ENCODE data around the gene ZGRF1.

ZGRF1 gene

DNA sequence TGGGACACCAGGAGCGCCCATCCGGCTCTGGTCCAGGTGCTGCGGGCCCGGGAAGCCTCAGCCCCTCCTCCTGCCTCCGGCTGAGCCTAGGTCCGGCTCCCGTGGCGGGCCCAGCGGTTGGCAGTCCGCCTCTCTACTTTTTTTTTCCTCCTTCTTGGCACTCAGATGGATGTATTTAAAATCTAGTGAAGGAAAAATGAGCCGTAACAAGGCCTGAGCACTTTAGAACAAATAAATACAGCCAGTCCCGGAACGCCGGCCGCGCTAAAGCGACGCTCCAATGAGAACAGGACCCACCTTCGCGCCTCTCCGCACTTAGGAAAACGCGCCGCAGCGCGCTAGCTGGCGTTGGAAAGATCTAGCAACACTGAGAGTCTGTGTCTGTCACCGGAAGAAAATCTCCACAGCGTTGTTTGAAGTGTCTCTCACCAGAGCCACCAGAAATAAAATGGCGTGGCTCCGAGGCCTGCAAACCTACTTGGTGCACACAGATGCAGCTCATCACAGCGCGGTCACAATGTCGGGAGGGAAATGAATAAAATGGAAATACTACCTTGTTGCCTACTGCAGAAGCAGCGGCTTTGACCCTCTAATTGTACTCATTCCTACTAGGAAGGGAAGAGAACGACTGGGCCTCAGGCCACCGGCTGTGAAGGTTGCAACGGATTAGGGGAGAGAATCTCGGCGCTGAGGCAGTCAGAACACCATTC lies 125.5 kb downstream of the ZGRF1 start:
- 0 out of 2 replicates have a peak, but pooled peaks have one; percentile 54 for TF ChIP-seq EZH2phosphoT487 (IDR thresholded peaks at IDR 0.05; ENCODE audit: borderline replicate concordance, low read length)
- TF ChIP-seq, protein P1, sequence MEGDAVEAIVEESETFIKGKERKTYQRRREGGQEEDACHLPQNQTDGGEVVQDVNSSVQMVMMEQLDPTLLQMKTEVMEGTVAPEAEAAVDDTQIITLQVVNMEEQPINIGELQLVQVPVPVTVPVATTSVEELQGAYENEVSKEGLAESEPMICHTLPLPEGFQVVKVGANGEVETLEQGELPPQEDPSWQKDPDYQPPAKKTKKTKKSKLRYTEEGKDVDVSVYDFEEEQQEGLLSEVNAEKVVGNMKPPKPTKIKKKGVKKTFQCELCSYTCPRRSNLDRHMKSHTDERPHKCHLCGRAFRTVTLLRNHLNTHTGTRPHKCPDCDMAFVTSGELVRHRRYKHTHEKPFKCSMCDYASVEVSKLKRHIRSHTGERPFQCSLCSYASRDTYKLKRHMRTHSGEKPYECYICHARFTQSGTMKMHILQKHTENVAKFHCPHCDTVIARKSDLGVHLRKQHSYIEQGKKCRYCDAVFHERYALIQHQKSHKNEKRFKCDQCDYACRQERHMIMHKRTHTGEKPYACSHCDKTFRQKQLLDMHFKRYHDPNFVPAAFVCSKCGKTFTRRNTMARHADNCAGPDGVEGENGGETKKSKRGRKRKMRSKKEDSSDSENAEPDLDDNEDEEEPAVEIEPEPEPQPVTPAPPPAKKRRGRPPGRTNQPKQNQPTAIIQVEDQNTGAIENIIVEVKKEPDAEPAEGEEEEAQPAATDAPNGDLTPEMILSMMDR (IDR thresholded peaks at IDR 0.05; ENCODE audit: low read depth, low read length, poor library complexity, severe bottlenecking), result no peak
- H3K9me2 ChIP-seq (replicated peaks; ENCODE audit: control insufficient read depth, low read length), result no peaks in the 10 kb centered on the region
- H3K4me2 ChIP-seq (ENCODE audit: low read length), result no peak overlapping the region
- peaks cover 32% of the 10 kb centered on the region for H3K4me1 ChIP-seq (ENCODE audit: control insufficient read depth, low read length)
- no peaks in the 10 kb centered on the region for H3K36me3 ChIP-seq (ENCODE audit: control insufficient read depth, low read length)
- peaks cover 11% of the 10 kb centered on the region; the same call in 1 of the 2 replicates for H3F3A ChIP-seq (ENCODE audit: control insufficient read depth, insufficient read depth)
- H3K27ac ChIP-seq (ENCODE audit: low read depth, low read length), result no peak overlapping the region
- H3K79me2 ChIP-seq (ENCODE audit: control insufficient read depth, low read length), result no peaks in the 10 kb centered on the region
- no peaks in the 10 kb centered on the region for H3K9me3 ChIP-seq (ENCODE audit: control insufficient read depth, insufficient read depth, low read length)
- H3K4me3 ChIP-seq (ENCODE audit: low read length), result no peak overlapping the region
- H4K20me1 ChIP-seq (ENCODE audit: control insufficient read depth, insufficient read depth, low read depth, low read length), result no peaks in the 10 kb centered on the region
- peaks cover 85% of the 10 kb centered on the region for H3K27me3 ChIP-seq (ENCODE audit: control insufficient read depth, low read length)

DNA sequence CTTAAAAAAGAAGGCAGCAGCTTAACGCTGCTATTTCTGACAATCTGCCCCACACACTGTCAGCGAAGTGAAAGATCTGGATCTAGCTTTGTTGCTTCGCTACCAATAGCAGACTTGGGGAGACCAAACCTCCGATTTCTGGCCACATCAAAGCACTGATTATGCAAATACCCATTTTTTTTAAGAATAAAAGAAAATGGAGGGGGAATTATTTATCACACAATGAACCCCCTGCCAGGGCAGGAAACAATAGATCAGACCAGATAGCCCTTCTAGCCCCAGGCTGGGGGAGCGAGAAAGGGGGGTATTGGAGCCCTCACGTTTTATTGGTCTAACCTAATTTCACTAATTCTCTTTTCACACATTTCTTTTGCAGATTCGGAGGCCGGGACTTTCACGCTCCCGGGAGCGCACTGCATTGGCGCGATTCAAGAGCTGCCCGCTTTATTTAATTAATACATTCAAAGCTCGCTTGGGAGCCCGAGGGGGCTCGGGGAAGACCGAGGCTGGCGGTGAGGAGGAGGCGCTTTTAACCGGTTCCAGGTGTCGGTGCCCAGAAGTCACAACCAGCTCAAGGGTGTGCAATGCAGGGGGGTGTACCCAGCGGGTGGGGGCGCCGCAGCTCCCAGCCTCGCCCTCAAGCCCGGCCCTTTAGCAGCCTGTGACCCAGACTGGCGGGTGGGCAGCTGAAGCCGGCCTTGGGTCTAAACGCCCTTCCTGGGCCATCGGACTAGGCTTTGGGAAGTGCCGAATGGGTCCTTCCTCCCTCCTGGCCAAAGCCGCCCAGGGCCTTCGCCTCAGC lies 126.2 kb downstream of the ZGRF1 start:
- H4K20me1 ChIP-seq (ENCODE audit: control insufficient read depth, insufficient read depth, low read depth, low read length), result no peaks in the 10 kb centered on the region
- no peak overlapping the region for H3K27ac ChIP-seq (ENCODE audit: low read depth, low read length)
- peaks cover 27% of the 10 kb centered on the region for H3K4me1 ChIP-seq (ENCODE audit: control insufficient read depth, low read length)
- no peaks in the 10 kb centered on the region for H3K79me2 ChIP-seq (ENCODE audit: control insufficient read depth, low read length)
- no peaks in the 10 kb centered on the region for H3K9me2 ChIP-seq (replicated peaks; ENCODE audit: control insufficient read depth, low read length)
- H3F3A ChIP-seq (ENCODE audit: control insufficient read depth, insufficient read depth), result peaks cover 11% of the 10 kb centered on the region; the same call in 1 of the 2 replicates
- no peak for TF ChIP-seq EZH2phosphoT487 (IDR thresholded peaks at IDR 0.05; ENCODE audit: borderline replicate concordance, low read length)
- TF ChIP-seq, protein P1 (IDR thresholded peaks at IDR 0.05; ENCODE audit: low read depth, low read length, poor library complexity, severe bottlenecking), result no peak
- peak overlapping the region; percentile 22 for H3K4me2 ChIP-seq (ENCODE audit: low read length)
- H3K36me3 ChIP-seq (ENCODE audit: control insufficient read depth, low read length), result no peaks in the 10 kb centered on the region
- H3K27me3 ChIP-seq (ENCODE audit: control insufficient read depth, low read length), result peaks cover 77% of the 10 kb centered on the region
- H3K4me3 ChIP-seq (ENCODE audit: low read length), result no peak overlapping the region
- no peaks in the 10 kb centered on the region for H3K9me3 ChIP-seq (ENCODE audit: control insufficient read depth, insufficient read depth, low read length)

DNA sequence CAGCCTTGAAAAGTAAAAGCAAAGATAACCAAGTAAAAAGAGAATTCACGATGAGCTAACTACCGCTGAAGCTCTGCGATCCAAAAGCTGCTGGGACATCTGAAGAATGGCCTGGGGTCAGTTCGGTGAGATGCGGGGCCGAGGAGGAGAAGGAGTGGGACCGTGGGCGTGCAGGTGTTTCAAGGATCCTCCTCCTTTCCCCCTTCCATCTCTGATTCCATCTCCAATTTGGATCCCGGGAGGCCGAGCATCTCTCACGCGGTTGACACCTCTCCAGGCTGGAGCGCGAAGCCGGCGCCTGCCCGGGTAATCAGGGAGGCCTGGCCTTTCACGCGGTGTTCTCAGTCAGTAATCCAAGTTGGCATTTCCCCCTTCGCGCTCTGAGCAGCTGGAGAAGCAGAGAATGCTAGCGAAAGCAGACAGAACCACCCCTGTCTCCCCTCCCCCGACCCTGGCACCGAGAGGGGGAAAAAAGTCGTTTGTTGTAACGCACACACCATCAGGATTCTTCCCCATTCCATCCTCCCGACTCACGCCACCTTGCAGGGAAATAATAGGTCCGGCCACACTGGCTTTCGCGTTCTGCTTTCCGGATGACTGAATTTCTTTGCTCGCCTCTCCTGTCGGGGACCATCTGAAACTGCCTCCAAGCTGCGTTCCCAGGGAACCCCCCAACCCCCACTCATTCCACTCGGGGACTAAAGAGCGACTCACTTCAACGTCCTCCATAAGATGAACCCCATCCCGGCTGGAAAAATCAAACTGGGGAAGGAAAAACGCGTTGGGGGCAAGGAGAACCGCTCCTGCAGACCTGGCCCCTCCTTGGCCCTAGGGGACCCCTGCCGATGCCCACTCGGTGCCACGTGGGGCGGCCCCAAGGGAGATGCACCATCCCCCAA lies 127.2 kb downstream of the ZGRF1 start:
- TF ChIP-seq, protein P1 (IDR thresholded peaks at IDR 0.05; ENCODE audit: low read depth, low read length, poor library complexity, severe bottlenecking), result no peak
- TF ChIP-seq EZH2phosphoT487 (IDR thresholded peaks at IDR 0.05; ENCODE audit: borderline replicate concordance, low read length), result no peak
- Histone ChIP-seq H3K4me2 (ENCODE audit: low read length) (peak overlapping the region; percentile 22; the same call in 1 of the 2 replicates), H3K9me2 (replicated peaks; ENCODE audit: control insufficient read depth, low read length) (no peaks in the 10 kb centered on the region), H3K4me1 (ENCODE audit: control insufficient read depth, low read length) (peaks cover 18% of the 10 kb centered on the region), H3K4me3 (ENCODE audit: low read length) (no peak overlapping the region), H3K9me3 (ENCODE audit: control insufficient read depth, insufficient read depth, low read length) (no peaks in the 10 kb centered on the region), H3K27ac (ENCODE audit: low read depth, low read length) (no peak overlapping the region), H3K79me2 (ENCODE audit: control insufficient read depth, low read length) (no peaks in the 10 kb centered on the region), H4K20me1 (ENCODE audit: control insufficient read depth, insufficient read depth, low read depth, low read length) (no peaks in the 10 kb centered on the region), H3F3A (ENCODE audit: control insufficient read depth, insufficient read depth) (peaks cover 11% of the 10 kb centered on the region; the same call in 1 of the 2 replicates), H3K27me3 (ENCODE audit: control insufficient read depth, low read length) (peaks cover 72% of the 10 kb centered on the region), H3K36me3 (ENCODE audit: control insufficient read depth, low read length) (no peaks in the 10 kb centered on the region)
